ENCODE results near the gene TERF2IP. TPM values are rescaled to one million over a fixed set of nuclear protein-coding genes. Genes with fewer than 3 reads are reported as not detected.

The TERF2IP gene
- total and polyA plus RNA-seq, 2 of the 13 experiments (the other 11 are each of a cell fraction or from before 2014, with no cell fraction given), result 26.4 to 50.2 TPM

DNA sequence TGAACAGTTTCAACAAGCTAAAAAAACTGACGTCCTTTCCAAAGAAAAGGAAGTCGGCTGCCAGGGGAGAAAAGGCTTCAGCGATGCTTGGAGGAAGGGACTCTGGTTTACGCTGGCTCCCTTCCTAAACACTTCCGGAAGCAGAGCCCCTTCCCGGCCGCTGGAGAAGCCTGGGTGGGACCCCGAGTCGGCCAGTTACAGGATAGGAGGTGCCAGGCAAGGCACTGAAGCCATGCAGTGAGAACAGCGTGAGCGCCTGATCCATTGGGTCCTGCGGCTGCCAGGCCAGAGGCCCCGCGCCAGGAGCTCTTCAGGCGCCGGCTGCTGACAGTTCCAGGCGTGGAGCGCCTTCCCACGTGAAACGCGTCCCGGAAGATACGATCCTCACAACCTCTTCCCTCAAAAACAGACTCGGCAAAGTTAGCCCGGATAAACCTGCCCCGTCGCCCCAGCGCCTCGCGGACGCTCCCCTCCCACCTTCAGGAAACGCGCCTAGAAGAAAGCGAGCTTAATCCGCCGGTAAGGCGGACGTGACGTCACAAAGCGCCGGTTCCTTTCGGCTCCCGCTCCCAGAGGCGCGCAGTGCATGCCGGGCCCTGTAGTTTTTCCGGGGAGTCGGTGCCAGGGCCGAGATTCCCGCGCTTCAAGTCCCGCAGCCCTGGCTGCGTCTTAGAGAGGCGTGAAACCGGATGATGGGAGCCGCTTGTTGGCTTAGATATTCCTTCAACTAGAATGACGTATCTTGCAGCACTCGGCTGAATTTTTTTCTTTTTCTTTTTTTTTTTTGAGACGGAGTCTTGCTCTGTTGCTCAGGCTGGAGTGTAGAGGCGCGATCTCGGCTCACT, 24.6 kb upstream of the TERF2IP start, which contains the start of gene ADAT1 (continued):
- TF ChIP-seq HNF4A (CRISPR knock-in tag; IDR thresholded peaks at IDR 0.05) (no peak), FOSL1 (CRISPR knock-in tag; IDR thresholded peaks at IDR 0.05; ENCODE audit: borderline replicate concordance) (no peak), ZBTB7B (CRISPR knock-in tag; IDR thresholded peaks at IDR 0.05) (peak; percentile 66; the same call in 1 of the 2 replicates), SUZ12 (IDR thresholded peaks at IDR 0.05; ENCODE audit: low read depth, low read length) (peak; percentile 89), ARNTL (CRISPR knock-in tag; IDR thresholded peaks at IDR 0.05) (peak; percentile 70), CREB3 (CRISPR knock-in tag; IDR thresholded peaks at IDR 0.05) (no peak), ZNF230 (CRISPR knock-in tag; IDR thresholded peaks at IDR 0.05) (no peak), ZNF207 (IDR thresholded peaks at IDR 0.05; ENCODE audit: borderline replicate concordance) (no peak), ZKSCAN8 (CRISPR knock-in tag; IDR thresholded peaks at IDR 0.05; ENCODE audit: borderline replicate concordance) (peak; percentile 49; the same call in 1 of the 2 replicates), MXD3 (CRISPR knock-in tag; IDR thresholded peaks at IDR 0.05) (peak; percentile 84), YEATS4 (CRISPR knock-in tag; IDR thresholded peaks at IDR 0.05; ENCODE audit: borderline replicate concordance) (peak; percentile 73), ZMAT3 (CRISPR knock-in tag; conservative IDR thresholded peaks at IDR 0.05) (peak; percentile 78), ZNF777 (CRISPR knock-in tag; IDR thresholded peaks at IDR 0.05) (peak; percentile 55)
- TF ChIP-seq, protein P1, sequence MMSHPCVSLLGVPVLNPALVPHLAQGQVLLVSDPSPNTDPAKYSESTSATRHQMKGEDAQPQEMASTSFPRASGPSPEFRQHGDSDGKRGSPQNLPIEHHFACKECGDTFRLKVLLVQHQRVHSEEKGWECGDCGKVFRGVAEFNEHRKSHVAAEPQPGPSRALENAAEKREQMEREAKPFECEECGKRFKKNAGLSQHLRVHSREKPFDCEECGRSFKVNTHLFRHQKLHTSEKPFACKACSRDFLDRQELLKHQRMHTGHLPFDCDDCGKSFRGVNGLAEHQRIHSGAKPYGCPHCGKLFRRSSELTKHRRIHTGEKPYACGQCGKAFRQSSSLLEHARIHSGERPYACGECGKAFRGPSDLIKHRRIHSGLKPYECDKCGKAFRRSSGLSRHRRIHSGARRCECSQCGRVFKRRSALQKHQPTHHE (CRISPR knock-in tag; IDR thresholded peaks at IDR 0.05; ENCODE audit: borderline replicate concordance), result peak; percentile 30; the same call in 1 of the 2 replicates
- TF ChIP-seq, protein P2, sequence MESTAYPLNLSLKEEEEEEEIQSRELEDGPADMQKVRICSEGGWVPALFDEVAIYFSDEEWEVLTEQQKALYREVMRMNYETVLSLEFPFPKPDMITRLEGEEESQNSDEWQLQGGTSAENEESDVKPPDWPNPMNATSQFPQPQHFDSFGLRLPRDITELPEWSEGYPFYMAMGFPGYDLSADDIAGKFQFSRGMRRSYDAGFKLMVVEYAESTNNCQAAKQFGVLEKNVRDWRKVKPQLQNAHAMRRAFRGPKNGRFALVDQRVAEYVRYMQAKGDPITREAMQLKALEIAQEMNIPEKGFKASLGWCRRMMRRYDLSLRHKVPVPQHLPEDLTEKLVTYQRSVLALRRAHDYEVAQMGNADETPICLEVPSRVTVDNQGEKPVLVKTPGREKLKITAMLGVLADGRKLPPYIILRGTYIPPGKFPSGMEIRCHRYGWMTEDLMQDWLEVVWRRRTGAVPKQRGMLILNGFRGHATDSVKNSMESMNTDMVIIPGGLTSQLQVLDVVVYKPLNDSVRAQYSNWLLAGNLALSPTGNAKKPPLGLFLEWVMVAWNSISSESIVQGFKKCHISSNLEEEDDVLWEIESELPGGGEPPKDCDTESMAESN (CRISPR knock-in tag; conservative IDR thresholded peaks at IDR 0.05), result 0 out of 2 replicates have a peak, but pooled peaks have one; percentile 38
- TF ChIP-seq, protein P3, sequence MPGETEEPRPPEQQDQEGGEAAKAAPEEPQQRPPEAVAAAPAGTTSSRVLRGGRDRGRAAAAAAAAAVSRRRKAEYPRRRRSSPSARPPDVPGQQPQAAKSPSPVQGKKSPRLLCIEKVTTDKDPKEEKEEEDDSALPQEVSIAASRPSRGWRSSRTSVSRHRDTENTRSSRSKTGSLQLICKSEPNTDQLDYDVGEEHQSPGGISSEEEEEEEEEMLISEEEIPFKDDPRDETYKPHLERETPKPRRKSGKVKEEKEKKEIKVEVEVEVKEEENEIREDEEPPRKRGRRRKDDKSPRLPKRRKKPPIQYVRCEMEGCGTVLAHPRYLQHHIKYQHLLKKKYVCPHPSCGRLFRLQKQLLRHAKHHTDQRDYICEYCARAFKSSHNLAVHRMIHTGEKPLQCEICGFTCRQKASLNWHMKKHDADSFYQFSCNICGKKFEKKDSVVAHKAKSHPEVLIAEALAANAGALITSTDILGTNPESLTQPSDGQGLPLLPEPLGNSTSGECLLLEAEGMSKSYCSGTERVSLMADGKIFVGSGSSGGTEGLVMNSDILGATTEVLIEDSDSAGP (CRISPR knock-in tag; IDR thresholded peaks at IDR 0.05; ENCODE audit: borderline replicate concordance), result peak; percentile 79; the same call in 1 of the 2 replicates
- TF ChIP-seq, protein P4, sequence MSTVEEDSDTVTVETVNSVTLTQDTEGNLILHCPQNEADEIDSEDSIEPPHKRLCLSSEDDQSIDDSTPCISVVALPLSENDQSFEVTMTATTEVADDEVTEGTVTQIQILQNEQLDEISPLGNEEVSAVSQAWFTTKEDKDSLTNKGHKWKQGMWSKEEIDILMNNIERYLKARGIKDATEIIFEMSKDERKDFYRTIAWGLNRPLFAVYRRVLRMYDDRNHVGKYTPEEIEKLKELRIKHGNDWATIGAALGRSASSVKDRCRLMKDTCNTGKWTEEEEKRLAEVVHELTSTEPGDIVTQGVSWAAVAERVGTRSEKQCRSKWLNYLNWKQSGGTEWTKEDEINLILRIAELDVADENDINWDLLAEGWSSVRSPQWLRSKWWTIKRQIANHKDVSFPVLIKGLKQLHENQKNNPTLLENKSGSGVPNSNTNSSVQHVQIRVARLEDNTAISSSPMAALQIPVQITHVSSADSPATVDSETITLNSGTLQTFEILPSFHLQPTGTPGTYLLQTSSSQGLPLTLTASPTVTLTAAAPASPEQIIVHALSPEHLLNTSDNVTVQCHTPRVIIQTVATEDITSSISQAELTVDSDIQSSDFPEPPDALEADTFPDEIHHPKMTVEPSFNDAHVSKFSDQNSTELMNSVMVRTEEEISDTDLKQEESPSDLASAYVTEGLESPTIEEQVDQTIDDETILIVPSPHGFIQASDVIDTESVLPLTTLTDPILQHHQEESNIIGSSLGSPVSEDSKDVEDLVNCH (CRISPR knock-in tag; IDR thresholded peaks at IDR 0.05), result no peak

Measured in HepG2 (cell line).